ENCODE data around the gene TROAP. TPM values are rescaled to one million over a fixed set of nuclear protein-coding genes. Genes with fewer than 3 reads are reported as not detected.

The TROAP gene
- total RNA-seq, 1 donor from 2014 or later: 49.9 TPM

- H3K27me3 Mint-ChIP-seq: peaks cover 81% of the 10 kb centered on the region
- H3K4me1 Mint-ChIP-seq: peaks cover 29% of the 10 kb centered on the region
- H3K4me3 Mint-ChIP-seq: no peak overlapping the region
- DNase-seq: no peak
- no peaks in the 10 kb centered on the region for H3K9me3 Mint-ChIP-seq
- H3K36me3 Mint-ChIP-seq (ENCODE audit: low read depth): no peaks in the 10 kb centered on the region
- intact Hi-C loops (cut with micrococcal nuclease): loop anchor here (5.0 kb wide), 2 partner anchors 248 to 363 kb away; partner anchors contain the start of genes DHH and WNT1
- no peak overlapping the region for H3K27ac Mint-ChIP-seq
These were observed 17.2 kb downstream of the TROAP start for GRCh38 chr12:49340095-49340870.

- intact Hi-C loops (cut with micrococcal nuclease): loop anchor here (5.0 kb wide), 2 partner anchors 249 to 364 kb away; partner anchors contain the start of genes DHH and WNT1
- H3K27me3 Mint-ChIP-seq: peaks cover 82% of the 10 kb centered on the region
- no peaks in the 10 kb centered on the region for H3K36me3 Mint-ChIP-seq (ENCODE audit: low read depth)
These were observed 18.1 kb downstream of the TROAP start for GRCh38 chr12:49340971-49341776.

GRCh38 chr12:49341777-49342065, 18.7 kb downstream of the TROAP start:
- no peaks in the 10 kb centered on the region for H3K36me3 Mint-ChIP-seq (ENCODE audit: low read depth)
- no peak overlapping the region for H3K4me3 Mint-ChIP-seq
- H3K27me3 Mint-ChIP-seq: peaks cover 84% of the 10 kb centered on the region
- peaks cover 36% of the 10 kb centered on the region for H3K4me1 Mint-ChIP-seq
- H3K27ac Mint-ChIP-seq: no peak overlapping the region
- intact Hi-C loops (cut with micrococcal nuclease): loop anchor here (1.0 to 5.0 kb wide), 3 partner anchors 53 to 364 kb away; partner anchors contain the start of genes DHH and WNT1
- H3K9me3 Mint-ChIP-seq: no peaks in the 10 kb centered on the region
- no peak for DNase-seq

More at GRCh38 chr12:49340971-49341776, 18.1 kb downstream of the TROAP start:
- DNase-seq: no peak
- no peak overlapping the region for H3K27ac Mint-ChIP-seq
- H3K9me3 Mint-ChIP-seq: no peaks in the 10 kb centered on the region
- peaks cover 30% of the 10 kb centered on the region for H3K4me1 Mint-ChIP-seq
- no peak overlapping the region for H3K4me3 Mint-ChIP-seq

GRCh38 chr12:49342066-49342913, 19.2 kb downstream of the TROAP start:
- peaks cover 84% of the 10 kb centered on the region for H3K27me3 Mint-ChIP-seq
- H3K27ac Mint-ChIP-seq: no peak overlapping the region
- H3K36me3 Mint-ChIP-seq (ENCODE audit: low read depth): no peaks in the 10 kb centered on the region
- peak overlapping the region; percentile 68 for H3K4me3 Mint-ChIP-seq
- H3K9me3 Mint-ChIP-seq: no peaks in the 10 kb centered on the region
- DNase-seq: peak; percentile 92
- intact Hi-C loops (cut with micrococcal nuclease): loop anchor here (1.0 to 5.0 kb wide), 3 partner anchors 54 to 365 kb away; partner anchors contain the start of genes DHH and WNT1
- H3K4me1 Mint-ChIP-seq: peaks cover 37% of the 10 kb centered on the region

- intact Hi-C loops (cut with micrococcal nuclease): loop anchor here (1.0 to 5.0 kb wide), 3 partner anchors 55 to 366 kb away; partner anchors contain the start of genes DHH and WNT1
- Mint-ChIP-seq H3K27ac (no peak overlapping the region), H3K36me3 (ENCODE audit: low read depth) (no peaks in the 10 kb centered on the region), H3K4me1 (peaks cover 31% of the 10 kb centered on the region), H3K9me3 (no peaks in the 10 kb centered on the region), H3K4me3 (peak overlapping the region; percentile 68), H3K27me3 (peaks cover 82% of the 10 kb centered on the region)
- no peak for DNase-seq
These were observed 20.1 kb downstream of the TROAP start for GRCh38 chr12:49342914-49343731.

- Mint-ChIP-seq H3K9me3 (no peaks in the 10 kb centered on the region), H3K27ac (no peak overlapping the region), H3K4me1 (peaks cover 31% of the 10 kb centered on the region), H3K36me3 (ENCODE audit: low read depth) (no peaks in the 10 kb centered on the region), H3K27me3 (peaks cover 80% of the 10 kb centered on the region), H3K4me3 (no peak overlapping the region)
- no peak for DNase-seq
- intact Hi-C loops (cut with micrococcal nuclease): loop anchor here (1.0 to 5.0 kb wide), 3 partner anchors 7 to 367 kb away; partner anchors contain the start of genes C1QL4, DHH and WNT1
These were observed 21.5 kb downstream of the TROAP start for GRCh38 chr12:49344486-49345050.

GRCh38 chr12:49345051-49345824, 22.2 kb downstream of the TROAP start:
- H3K27me3 Mint-ChIP-seq: peaks cover 75% of the 10 kb centered on the region
- DNase-seq: peak; percentile 68
- H3K4me1 Mint-ChIP-seq: peaks cover 31% of the 10 kb centered on the region
- H3K4me3 Mint-ChIP-seq: peak overlapping the region; percentile 84
- intact Hi-C loops (cut with micrococcal nuclease): loop anchor here (1.0 kb wide), 1 partner anchor 8 kb away; the partner anchor contains the start of gene C1QL4
- H3K36me3 Mint-ChIP-seq (ENCODE audit: low read depth): no peaks in the 10 kb centered on the region
- no peak overlapping the region for H3K27ac Mint-ChIP-seq
- H3K9me3 Mint-ChIP-seq: no peaks in the 10 kb centered on the region

- intact Hi-C loops (cut with micrococcal nuclease): loop anchor here (1.0 kb wide), 1 partner anchor 9 kb away; the partner anchor contains the start of gene C1QL4
- H3K4me3 Mint-ChIP-seq: peak overlapping the region; percentile 84
- H3K27me3 Mint-ChIP-seq: peaks cover 71% of the 10 kb centered on the region
- H3K9me3 Mint-ChIP-seq: no peaks in the 10 kb centered on the region
- no peaks in the 10 kb centered on the region for H3K36me3 Mint-ChIP-seq (ENCODE audit: low read depth)
- H3K27ac Mint-ChIP-seq: no peak overlapping the region
- peaks cover 31% of the 10 kb centered on the region for H3K4me1 Mint-ChIP-seq
- no peak for DNase-seq
These were observed 23.0 kb downstream of the TROAP start for GRCh38 chr12:49345825-49346658.

- Mint-ChIP-seq H3K4me1 (peaks cover 31% of the 10 kb centered on the region), H3K36me3 (ENCODE audit: low read depth) (no peaks in the 10 kb centered on the region), H3K27ac (peak within 1 kb of the TSS; percentile 67)
These were observed 23.7 kb downstream of the TROAP start, which contains the start of gene DNAJC22 for GRCh38 chr12:49346659-49347310. TSS of gene DNAJC22 (plus strand) at chr12:49346888. CDS start at chr12:49348873, 1,985 bp downstream.

GRCh38 chr12:49347311-49348193, 24.5 kb downstream of the TROAP start:
- Mint-ChIP-seq H3K36me3 (ENCODE audit: low read depth) (no peaks in the 10 kb centered on the region), H3K9me3 (no peaks in the 10 kb centered on the region), H3K27me3 (peaks cover 66% of the 10 kb centered on the region), H3K4me3 (peak overlapping the region; percentile 84), H3K27ac (peak overlapping the region; percentile 67), H3K4me1 (peaks cover 30% of the 10 kb centered on the region)
- intact Hi-C loops (cut with micrococcal nuclease): loop anchor here (1.0 kb wide), 1 partner anchor 59 kb away; no protein-coding TSS in a partner anchor
- DNase-seq: peak; percentile 94

More at GRCh38 chr12:49346659-49347310, 23.7 kb downstream of the TROAP start, which contains the start of gene DNAJC22:
- H3K27me3 Mint-ChIP-seq: peaks cover 67% of the 10 kb centered on the region
- intact Hi-C loops (cut with micrococcal nuclease): loop anchor here (1.0 kb wide), 1 partner anchor 58 kb away; no protein-coding TSS in a partner anchor
- H3K9me3 Mint-ChIP-seq: no peaks in the 10 kb centered on the region
- DNase-seq: peak; percentile 80
- peak within 1 kb of the TSS; percentile 84 for H3K4me3 Mint-ChIP-seq

Data from activated CD4-positive, alpha-beta T cell treated with anti-CD3 and anti-CD28 coated beads, Interleukin-2, amount 10 ng/mL, durations not matched to agents 24 days and 14 days (primary cell).